ENCODE measurements around the gene TPM2.

TPM2 gene

GRCh38 chr9:35675732-35676392, 13.9 kb downstream of the TPM2 start:
- Histone ChIP-seq H3K4me3 (ENCODE audit: low read depth, low read length) (no peak overlapping the region), H3K27me3 (ENCODE audit: insufficient read depth, low read depth, severe bottlenecking) (no peaks in the 10 kb centered on the region)
- no peak for TF ChIP-seq CTCF (IDR thresholded peaks at IDR 0.05; ENCODE audit: low read depth, low read length)

DNA sequence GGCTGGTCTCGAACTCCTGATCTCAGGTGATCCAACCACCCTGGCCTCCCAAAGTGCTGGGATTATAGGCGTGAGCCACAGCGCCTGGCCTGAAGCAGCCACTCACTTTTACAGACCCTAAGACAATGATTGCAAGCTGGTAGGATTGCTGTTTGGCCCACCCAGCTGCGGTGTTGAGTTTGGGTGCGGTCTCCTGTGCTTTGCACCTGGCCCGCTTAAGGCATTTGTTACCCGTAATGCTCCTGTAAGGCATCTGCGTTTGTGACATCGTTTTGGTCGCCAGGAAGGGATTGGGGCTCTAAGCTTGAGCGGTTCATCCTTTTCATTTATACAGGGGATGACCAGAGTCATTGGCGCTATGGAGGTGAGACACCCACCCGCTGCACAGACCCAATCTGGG, 14.5 kb downstream of the TPM2 start:
- H3K9me3 ChIP-seq (ENCODE audit: severe bottlenecking), result no peaks in the 10 kb centered on the region
- no peaks in the 10 kb centered on the region for H3K36me3 ChIP-seq
- H3K4me3 ChIP-seq (ENCODE audit: low read depth, low read length), result no peak overlapping the region
- no peak for TF ChIP-seq CTCF (IDR thresholded peaks at IDR 0.05; ENCODE audit: low read depth, low read length)
- H3K27me3 ChIP-seq (ENCODE audit: insufficient read depth, low read depth, severe bottlenecking), result no peaks in the 10 kb centered on the region
- H3K27ac ChIP-seq, result no peak overlapping the region
- DNase-seq, result no peak

More at GRCh38 chr9:35675732-35676392, 13.9 kb downstream of the TPM2 start:
- H3K36me3 ChIP-seq, result no peaks in the 10 kb centered on the region
- H3K27ac ChIP-seq, result no peak overlapping the region
- H3K9me3 ChIP-seq (ENCODE audit: severe bottlenecking), result no peaks in the 10 kb centered on the region
- no peak for DNase-seq

GRCh38 chr9:35674025-35674361, 15.7 kb downstream of the TPM2 start:
- H3K4me3 ChIP-seq (ENCODE audit: low read depth, low read length), result no peak overlapping the region
- no peaks in the 10 kb centered on the region for H3K27me3 ChIP-seq (ENCODE audit: insufficient read depth, low read depth, severe bottlenecking)
- no peak overlapping the region for H3K27ac ChIP-seq
- no peak for DNase-seq
- no peak for TF ChIP-seq CTCF (IDR thresholded peaks at IDR 0.05; ENCODE audit: low read depth, low read length)
- no peaks in the 10 kb centered on the region for H3K36me3 ChIP-seq
- no peaks in the 10 kb centered on the region for H3K9me3 ChIP-seq (ENCODE audit: severe bottlenecking)

DNA sequence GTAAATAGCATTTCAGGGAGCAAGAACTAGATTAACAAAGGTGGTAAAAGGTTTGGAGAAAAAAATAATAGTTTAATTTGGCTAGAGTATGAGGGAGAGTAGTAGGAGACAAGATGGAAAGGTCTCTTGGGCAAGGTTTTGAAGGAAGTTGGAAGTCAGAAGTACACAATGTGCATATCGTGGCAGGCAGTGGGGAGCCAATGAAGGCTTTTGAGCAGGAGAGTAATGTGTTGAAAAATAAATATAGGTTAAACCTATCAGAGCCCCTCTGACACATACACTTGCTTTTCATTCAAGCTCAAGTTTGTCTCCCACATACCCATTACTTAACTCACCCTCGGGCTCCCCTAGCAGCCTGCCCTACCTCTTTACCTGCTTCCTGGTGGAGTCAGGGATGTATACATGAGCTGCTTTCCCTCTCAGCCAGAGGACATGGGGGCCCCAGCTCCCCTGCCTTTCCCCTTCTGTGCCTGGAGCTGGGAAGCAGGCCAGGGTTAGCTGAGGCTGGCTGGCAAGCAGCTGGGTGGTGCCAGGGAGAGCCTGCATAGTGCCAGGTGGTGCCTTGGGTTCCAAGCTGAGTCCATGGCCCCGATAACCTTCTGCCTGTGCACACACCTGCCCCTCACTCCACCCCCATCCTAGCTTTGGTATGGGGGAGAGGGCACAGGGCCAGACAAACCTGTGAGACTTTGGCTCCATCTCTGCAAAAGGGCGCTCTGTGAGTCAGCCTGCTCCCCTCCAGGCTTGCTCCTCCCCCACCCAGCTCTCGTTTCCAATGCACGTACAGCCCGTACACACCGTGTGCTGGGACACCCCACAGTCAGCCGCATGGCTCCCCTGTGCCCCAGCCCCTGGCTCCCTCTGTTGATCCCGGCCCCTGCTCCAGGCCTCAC, 16.3 kb downstream of the TPM2 start, which contains the start of gene CA9:
TSS of gene CA9 (plus strand) at position 797 of the 893 bp plus-strand sequence. CDS start at position 829, 32 bp downstream.
- no peak for DNase-seq
- TF ChIP-seq CTCF (IDR thresholded peaks at IDR 0.05; ENCODE audit: low read depth, low read length), result no peak
- Histone ChIP-seq H3K36me3 (no peaks in the 10 kb centered on the region), H3K27me3 (ENCODE audit: insufficient read depth, low read depth, severe bottlenecking) (no peaks in the 10 kb centered on the region), H3K9me3 (ENCODE audit: severe bottlenecking) (no peaks in the 10 kb centered on the region), H3K4me3 (ENCODE audit: low read depth, low read length) (no peak within 1 kb of the TSS), H3K27ac (no peak within 1 kb of the TSS)

GRCh38 chr9:35669331-35670145, 20.2 kb downstream of the TPM2 start:
- DNase-seq, result no peak
- Histone ChIP-seq H3K27ac (no peak overlapping the region), H3K4me3 (ENCODE audit: low read depth, low read length) (no peak overlapping the region)

More at GRCh38 chr9:35669331-35670145, 20.2 kb downstream of the TPM2 start:
- Histone ChIP-seq H3K9me3 (ENCODE audit: severe bottlenecking) (no peaks in the 10 kb centered on the region), H3K36me3 (no peaks in the 10 kb centered on the region), H3K27me3 (ENCODE audit: insufficient read depth, low read depth, severe bottlenecking) (no peaks in the 10 kb centered on the region)
- TF ChIP-seq CTCF (IDR thresholded peaks at IDR 0.05; ENCODE audit: low read depth, low read length), result no peak
